HepG2 (cell line): ENCODE data around the gene ELAVL3. TPM values are rescaled to one million over a fixed set of nuclear protein-coding genes. Genes with fewer than 3 reads are reported as not detected.

Source experiments
- RFXAP ChIP-seq: sonication (generic); formaldehyde crosslinking; IDR thresholded peaks from 2 replicates; pipeline ENCODE4 v1.4.0; 2020; ENCODE audit warnings: missing genetic modification reagents, borderline replicate concordance
- RXRB ChIP-seq: IDR thresholded peaks from 2 replicates; pipeline ENCODE4 v1.6.1; 2016; ENCODE audit warnings: borderline replicate concordance, missing genetic modification reagents, missing compliant biosample characterization
- SOX5 ChIP-seq: IDR thresholded peaks from 2 replicates; pipeline ENCODE4 v1.6.1; 2016; ENCODE audit warnings: borderline replicate concordance
- ZBTB1 ChIP-seq: sonication (generic); formaldehyde crosslinking; IDR thresholded peaks from 2 replicates; pipeline ENCODE4 v1.4.0; 2020; ENCODE audit warnings: missing genetic modification reagents, borderline replicate concordance
- ZNF260 ChIP-seq: sonication (generic); formaldehyde crosslinking; IDR thresholded peaks from 2 replicates; pipeline ENCODE4 v1.4.0; 2020; ENCODE audit warnings: missing genetic modification reagents, low read depth, mild to moderate bottlenecking, borderline replicate concordance
- ZNF3 ChIP-seq: IDR thresholded peaks from 2 replicates; pipeline ENCODE4 v1.7.0; 2017; ENCODE audit warnings: inconsistent platforms
- ZNF317 ChIP-seq: sonication (generic); formaldehyde crosslinking; IDR thresholded peaks from 2 replicates; pipeline ENCODE4 v1.5.0; 2020; ENCODE audit warnings: mild to moderate bottlenecking, missing genetic modification reagents
- ZNF589 ChIP-seq: sonication (generic); formaldehyde crosslinking; conservative IDR thresholded peaks from 2 replicates; pipeline ENCODE4 v1.8.0; 2022; ENCODE audit warnings: mild to moderate bottlenecking, moderate library complexity, missing genetic modification reagents
- ZNF841 ChIP-seq: sonication (generic); formaldehyde crosslinking; IDR thresholded peaks from 2 replicates; pipeline ENCODE4 v1.8.1; 2023; ENCODE audit warnings: missing genetic modification reagents, borderline replicate concordance
- ZNF850 ChIP-seq: sonication (generic); formaldehyde crosslinking; conservative IDR thresholded peaks from 2 replicates; pipeline ENCODE4 v1.9.0; 2021; ENCODE audit warnings: mild to moderate bottlenecking, missing genetic modification reagents
- polyA plus RNA-seq, 8 experiments: library from polyadenylated mRNA; depleted of rRNA in 3 of 8; stranded (reverse) in 7 of 8; unstranded in 1 of 8; fragments of >200 nt; fragmentation: Illumina TruSeq in 4 of 8; extraction: Trizol in 4 of 8; gene quantifications; 2 replicates each; pipeline versions ENCODE4 v1.2.1 to v1.2.3, GENCODE V29; 2011 to 2016; ENCODE audit warnings: low read depth in 4 of 8, missing spikeins in 1 of 8, mixed read lengths in 1 of 8; ENCODE audit not compliant: insufficient read depth in 1 of 8
- total RNA-seq, 5 experiments: library from RNA; depleted of rRNA; stranded (reverse); fragments of >200 nt; fragmentation: Illumina TruSeq; extraction: Trizol; gene quantifications; 2 replicates each; pipeline ENCODE4 v1.2.3, GENCODE V29; 2016; ENCODE audit warnings: low read depth in 1 of 5
- TF ChIP-seq, protein P1 (sequence below): sonication (generic); formaldehyde crosslinking; IDR thresholded peaks from 2 replicates; pipeline ENCODE4 v1.4.0; 2020; ENCODE audit warnings: missing genetic modification reagents
- TF ChIP-seq, protein P2 (sequence below): sonication (generic); formaldehyde crosslinking; IDR thresholded peaks from 2 replicates; pipeline ENCODE4 v1.8.0; 2022; ENCODE audit warnings: missing genetic modification reagents, low read depth, mild to moderate bottlenecking, borderline replicate concordance
- TF ChIP-seq, protein P3 (sequence below), 2 experiments: fragments of 450-650 bp in 1 of 2; sonication (generic) in 1 of 2; formaldehyde crosslinking; IDR thresholded peaks; 2 replicates each; pipeline versions ENCODE4 v1.5.0 to v1.8.0; 2020 to 2022; ENCODE audit warnings: mild to moderate bottlenecking in 1 of 2, missing genetic modification reagents in 1 of 2
- TF ChIP-seq, protein P4 (sequence below): sonication (generic); formaldehyde crosslinking; IDR thresholded peaks from 2 replicates; pipeline ENCODE4 v1.5.0; 2020; ENCODE audit warnings: mild to moderate bottlenecking, missing genetic modification reagents
- TF ChIP-seq, protein P5 (sequence below): sonication (generic); formaldehyde crosslinking; IDR thresholded peaks from 2 replicates; pipeline ENCODE4 v1.8.0; 2022; ENCODE audit warnings: low read depth, missing genetic modification reagents

The ELAVL3 gene
- total and polyA plus RNA-seq, 2 of the 13 experiments (the other 11 are each of a cell fraction or from before 2014, with no cell fraction given): 0.03 TPM; not detected in 1

DNA sequence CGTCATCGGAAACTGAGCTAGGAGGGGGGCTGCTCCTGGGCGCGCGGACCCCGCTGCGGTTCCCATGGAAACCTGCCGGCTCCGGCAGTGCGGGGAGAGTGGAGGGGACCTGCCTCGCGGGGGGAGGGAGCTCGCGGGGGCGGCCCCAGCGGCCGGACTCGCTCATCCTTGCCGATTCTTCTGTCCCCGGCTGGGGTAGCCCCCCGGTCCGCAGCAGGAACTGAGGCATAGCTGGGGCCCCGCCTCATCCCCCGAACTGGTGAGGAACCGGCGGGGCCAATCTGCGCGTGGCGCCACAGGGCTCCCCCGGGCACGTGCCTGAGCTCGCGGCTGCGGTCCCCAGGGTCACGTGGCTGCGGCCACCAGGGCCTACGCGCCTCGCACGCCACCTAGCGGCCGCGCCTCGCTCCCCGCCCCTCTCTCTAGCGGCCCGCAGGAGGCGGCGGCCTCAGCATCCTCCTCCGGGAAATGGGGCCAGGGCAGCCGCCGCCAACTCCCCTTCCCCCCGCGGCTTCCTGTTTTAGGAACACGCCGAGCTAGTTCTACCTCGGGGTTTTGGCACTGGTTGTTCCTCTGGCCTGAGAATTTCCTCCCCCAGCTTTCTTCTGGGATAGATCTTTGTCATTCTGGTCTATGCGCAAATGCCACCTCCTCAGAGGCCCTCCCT, 1.7 kb upstream of the ELAVL3 start (continued):
- TF ChIP-seq, protein P1, sequence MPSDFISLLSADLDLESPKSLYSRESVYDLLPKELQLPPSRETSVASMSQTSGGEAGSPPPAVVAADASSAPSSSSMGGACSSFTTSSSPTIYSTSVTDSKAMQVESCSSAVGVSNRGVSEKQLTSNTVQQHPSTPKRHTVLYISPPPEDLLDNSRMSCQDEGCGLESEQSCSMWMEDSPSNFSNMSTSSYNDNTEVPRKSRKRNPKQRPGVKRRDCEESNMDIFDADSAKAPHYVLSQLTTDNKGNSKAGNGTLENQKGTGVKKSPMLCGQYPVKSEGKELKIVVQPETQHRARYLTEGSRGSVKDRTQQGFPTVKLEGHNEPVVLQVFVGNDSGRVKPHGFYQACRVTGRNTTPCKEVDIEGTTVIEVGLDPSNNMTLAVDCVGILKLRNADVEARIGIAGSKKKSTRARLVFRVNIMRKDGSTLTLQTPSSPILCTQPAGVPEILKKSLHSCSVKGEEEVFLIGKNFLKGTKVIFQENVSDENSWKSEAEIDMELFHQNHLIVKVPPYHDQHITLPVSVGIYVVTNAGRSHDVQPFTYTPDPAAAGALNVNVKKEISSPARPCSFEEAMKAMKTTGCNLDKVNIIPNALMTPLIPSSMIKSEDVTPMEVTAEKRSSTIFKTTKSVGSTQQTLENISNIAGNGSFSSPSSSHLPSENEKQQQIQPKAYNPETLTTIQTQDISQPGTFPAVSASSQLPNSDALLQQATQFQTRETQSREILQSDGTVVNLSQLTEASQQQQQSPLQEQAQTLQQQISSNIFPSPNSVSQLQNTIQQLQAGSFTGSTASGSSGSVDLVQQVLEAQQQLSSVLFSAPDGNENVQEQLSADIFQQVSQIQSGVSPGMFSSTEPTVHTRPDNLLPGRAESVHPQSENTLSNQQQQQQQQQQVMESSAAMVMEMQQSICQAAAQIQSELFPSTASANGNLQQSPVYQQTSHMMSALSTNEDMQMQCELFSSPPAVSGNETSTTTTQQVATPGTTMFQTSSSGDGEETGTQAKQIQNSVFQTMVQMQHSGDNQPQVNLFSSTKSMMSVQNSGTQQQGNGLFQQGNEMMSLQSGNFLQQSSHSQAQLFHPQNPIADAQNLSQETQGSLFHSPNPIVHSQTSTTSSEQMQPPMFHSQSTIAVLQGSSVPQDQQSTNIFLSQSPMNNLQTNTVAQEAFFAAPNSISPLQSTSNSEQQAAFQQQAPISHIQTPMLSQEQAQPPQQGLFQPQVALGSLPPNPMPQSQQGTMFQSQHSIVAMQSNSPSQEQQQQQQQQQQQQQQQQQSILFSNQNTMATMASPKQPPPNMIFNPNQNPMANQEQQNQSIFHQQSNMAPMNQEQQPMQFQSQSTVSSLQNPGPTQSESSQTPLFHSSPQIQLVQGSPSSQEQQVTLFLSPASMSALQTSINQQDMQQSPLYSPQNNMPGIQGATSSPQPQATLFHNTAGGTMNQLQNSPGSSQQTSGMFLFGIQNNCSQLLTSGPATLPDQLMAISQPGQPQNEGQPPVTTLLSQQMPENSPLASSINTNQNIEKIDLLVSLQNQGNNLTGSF (CRISPR knock-in tag): peak; percentile 87
- peak; percentile 83 for TF ChIP-seq RFXAP (CRISPR knock-in tag)
- no peak for TF ChIP-seq ZNF589 (CRISPR knock-in tag)
- no peak for TF ChIP-seq ZNF850
- TF ChIP-seq, protein P2, sequence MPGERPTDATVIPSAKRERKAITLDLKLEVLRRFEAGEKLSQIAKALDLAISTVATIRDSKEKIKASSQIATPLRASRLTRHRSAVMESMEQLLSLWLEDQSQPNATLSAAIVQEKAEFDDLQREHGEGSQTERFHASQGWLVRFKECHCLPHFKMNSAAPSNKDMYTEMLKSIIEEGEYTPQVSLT (CRISPR knock-in tag): 0 out of 2 replicates have a peak, but pooled peaks have one; percentile 50
- TF ChIP-seq, protein P3, sequence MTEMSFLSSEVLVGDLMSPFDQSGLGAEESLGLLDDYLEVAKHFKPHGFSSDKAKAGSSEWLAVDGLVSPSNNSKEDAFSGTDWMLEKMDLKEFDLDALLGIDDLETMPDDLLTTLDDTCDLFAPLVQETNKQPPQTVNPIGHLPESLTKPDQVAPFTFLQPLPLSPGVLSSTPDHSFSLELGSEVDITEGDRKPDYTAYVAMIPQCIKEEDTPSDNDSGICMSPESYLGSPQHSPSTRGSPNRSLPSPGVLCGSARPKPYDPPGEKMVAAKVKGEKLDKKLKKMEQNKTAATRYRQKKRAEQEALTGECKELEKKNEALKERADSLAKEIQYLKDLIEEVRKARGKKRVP (CRISPR knock-in tag; IDR thresholded peaks at IDR 0.05): 0 out of 4 replicates have a peak, but pooled peaks of 1 of the 2 experiments have one; percentile 18
- peak; percentile 54; the same call in 1 of the 2 replicates for TF ChIP-seq SOX5 (CRISPR knock-in tag)
- TF ChIP-seq ZNF841 (CRISPR knock-in tag): no peak
- TF ChIP-seq ZNF260 (CRISPR knock-in tag): no peak
- TF ChIP-seq, protein P4, sequence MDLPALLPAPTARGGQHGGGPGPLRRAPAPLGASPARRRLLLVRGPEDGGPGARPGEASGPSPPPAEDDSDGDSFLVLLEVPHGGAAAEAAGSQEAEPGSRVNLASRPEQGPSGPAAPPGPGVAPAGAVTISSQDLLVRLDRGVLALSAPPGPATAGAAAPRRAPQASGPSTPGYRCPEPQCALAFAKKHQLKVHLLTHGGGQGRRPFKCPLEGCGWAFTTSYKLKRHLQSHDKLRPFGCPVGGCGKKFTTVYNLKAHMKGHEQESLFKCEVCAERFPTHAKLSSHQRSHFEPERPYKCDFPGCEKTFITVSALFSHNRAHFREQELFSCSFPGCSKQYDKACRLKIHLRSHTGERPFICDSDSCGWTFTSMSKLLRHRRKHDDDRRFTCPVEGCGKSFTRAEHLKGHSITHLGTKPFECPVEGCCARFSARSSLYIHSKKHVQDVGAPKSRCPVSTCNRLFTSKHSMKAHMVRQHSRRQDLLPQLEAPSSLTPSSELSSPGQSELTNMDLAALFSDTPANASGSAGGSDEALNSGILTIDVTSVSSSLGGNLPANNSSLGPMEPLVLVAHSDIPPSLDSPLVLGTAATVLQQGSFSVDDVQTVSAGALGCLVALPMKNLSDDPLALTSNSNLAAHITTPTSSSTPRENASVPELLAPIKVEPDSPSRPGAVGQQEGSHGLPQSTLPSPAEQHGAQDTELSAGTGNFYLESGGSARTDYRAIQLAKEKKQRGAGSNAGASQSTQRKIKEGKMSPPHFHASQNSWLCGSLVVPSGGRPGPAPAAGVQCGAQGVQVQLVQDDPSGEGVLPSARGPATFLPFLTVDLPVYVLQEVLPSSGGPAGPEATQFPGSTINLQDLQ (CRISPR knock-in tag): peak; percentile 82
- no peak for TF ChIP-seq ZNF317 (CRISPR knock-in tag)
- TF ChIP-seq ZNF3 (CRISPR knock-in tag): peak; percentile 41; the same call in 1 of the 2 replicates
- TF ChIP-seq, protein P5, sequence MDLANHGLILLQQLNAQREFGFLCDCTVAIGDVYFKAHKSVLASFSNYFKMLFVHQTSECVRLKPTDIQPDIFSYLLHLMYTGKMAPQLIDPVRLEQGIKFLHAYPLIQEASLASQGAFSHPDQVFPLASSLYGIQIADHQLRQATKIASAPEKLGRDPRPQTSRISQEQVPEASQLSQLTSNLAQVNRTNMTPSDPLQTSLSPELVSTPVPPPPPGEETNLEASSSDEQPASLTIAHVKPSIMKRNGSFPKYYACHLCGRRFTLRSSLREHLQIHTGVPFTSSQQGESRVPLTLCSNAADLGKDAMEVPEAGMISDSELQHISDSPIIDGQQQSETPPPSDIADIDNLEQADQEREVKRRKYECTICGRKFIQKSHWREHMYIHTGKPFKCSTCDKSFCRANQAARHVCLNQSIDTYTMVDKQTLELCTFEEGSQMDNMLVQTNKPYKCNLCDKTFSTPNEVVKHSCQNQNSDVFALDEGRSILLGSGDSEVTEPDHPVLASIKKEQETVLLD (CRISPR knock-in tag): no peak
- TF ChIP-seq ZBTB1 (CRISPR knock-in tag): no peak
- TF ChIP-seq RXRB (CRISPR knock-in tag): peak; percentile 64; the same call in 1 of the 2 replicates
